GM19452 (cell line): ENCODE measurements around the gene IRX3.

Experiments
- ATAC-seq: cut with Tn5 transposase; IDR thresholded peaks from one replicate; pipeline ENCODE4 v1.9.1; 2021; ENCODE audit not compliant: unreplicated experiment

IRX3 gene

DNA sequence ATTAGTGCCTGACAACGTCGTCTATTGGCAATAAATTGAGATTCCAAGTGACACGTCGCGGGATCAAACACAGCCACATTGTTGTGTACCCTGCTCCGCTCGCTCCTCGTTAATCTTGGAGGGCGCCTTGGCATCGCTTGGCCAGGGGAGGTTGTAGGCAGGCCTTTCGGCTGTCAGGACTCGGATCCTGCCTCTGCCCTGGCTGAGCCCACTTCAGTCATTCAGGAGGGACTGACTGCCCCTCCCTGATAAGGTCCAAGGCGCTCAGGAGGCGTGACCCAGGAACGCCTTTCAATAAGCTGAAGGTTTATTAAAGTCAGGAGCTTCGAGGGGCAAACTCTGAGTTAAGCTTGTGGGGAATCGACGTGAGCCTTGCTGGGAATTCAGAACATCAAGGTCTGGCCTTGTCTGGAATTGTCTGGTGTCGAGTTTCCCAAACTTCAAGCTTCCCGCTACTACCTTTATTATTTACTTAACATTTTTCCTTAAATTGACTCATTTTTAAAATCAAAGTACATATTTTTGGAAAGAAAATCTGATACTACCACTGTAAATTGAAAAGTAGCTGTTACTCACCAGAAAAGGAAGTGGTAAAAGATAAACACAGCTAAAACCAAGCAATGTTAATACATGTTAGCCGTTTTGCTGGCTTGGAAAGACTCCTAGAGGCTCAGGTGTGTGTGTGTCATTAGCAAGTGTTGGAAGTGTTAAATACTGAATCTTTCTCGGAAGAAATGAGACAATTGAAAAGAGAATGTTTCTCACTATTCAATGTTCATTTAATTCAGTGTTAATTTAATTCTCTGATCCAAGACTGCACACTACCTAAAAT, 5.3 kb upstream of the IRX3 start:
- ATAC-seq = no peak

DNA sequence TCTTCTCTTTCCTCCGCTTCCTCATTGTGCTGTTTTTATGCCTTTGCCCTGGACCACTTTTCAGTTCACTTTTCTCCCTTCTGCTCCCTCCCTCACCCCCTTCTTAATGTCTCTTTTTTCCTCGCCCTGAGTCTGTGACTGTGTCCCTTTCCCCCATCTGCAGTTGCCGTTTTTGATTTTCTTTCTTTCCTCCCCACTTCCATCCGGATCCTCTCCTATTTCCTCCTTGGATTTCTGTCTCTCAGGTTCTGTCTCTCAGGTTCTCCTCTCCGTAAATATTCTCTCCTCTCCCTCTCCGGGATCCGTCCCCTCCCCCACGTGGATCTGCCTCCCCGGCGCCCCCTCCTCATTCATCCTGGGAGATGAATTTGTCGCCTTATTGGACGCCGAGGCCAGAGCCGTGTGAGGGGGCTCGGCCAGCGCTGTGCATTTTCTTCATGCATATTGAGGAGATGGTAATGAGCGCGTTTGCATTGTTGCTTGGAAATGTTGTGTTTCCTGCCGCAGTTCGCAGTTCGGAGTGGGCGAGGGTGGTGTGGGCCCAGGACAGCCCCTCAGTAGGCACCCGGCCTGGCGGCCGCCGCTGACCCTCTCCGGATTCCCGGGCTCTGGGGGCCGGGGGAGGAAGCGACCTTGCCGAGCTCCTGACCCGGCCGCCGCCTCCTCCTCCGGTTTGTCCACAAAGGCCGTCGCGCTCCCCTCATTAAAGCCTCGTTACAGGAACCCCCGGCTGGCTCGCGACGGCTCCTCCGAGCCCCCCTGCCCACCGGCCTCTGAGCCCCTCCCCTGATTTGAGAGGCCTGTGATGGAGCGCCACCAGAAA, 4.5 kb upstream of the IRX3 start:
- ATAC-seq = no peak

DNA sequence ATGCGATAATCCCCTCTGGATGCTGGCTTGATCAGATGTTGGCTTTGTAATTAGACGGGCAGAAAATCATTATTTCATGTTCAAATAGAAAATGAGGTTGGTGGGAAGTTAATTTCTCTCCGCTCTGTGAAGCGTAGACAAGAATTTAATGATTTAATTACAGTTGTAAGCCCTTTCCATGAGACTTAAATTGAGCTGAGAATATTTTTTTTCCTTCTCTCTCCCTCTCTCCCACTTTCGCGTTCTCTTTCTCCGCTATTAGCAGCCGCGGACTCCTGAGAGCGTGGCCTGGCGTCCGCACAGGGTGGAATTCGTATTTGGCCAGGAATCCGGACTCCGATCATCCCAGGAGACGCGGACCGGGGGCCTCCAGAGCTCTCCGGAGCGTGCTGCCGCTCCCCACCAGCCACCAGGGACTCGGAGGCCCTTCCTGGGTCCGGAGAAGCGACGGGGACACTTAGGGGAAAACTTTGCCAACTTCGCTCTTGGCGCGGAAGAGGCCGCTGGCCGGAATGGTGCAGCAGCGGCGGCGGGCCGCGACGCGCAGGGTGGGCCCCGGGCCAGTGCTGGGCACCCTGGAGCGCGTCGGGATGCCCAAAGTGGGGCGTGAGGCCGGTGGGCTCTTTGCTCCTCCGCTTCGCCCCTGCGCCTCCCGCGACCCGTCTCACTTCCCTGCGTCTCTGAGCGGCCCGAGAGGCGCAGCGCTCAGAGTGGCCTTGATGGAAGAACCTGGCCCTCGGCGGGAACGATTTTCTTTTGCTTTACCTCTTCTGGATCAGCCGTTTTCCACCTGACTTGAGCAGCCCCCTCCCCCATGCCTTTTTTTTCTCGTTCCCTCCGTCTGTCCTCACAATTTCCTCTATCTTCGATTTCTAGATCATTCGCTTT, 3.6 kb upstream of the IRX3 start:
- no peak for ATAC-seq

DNA sequence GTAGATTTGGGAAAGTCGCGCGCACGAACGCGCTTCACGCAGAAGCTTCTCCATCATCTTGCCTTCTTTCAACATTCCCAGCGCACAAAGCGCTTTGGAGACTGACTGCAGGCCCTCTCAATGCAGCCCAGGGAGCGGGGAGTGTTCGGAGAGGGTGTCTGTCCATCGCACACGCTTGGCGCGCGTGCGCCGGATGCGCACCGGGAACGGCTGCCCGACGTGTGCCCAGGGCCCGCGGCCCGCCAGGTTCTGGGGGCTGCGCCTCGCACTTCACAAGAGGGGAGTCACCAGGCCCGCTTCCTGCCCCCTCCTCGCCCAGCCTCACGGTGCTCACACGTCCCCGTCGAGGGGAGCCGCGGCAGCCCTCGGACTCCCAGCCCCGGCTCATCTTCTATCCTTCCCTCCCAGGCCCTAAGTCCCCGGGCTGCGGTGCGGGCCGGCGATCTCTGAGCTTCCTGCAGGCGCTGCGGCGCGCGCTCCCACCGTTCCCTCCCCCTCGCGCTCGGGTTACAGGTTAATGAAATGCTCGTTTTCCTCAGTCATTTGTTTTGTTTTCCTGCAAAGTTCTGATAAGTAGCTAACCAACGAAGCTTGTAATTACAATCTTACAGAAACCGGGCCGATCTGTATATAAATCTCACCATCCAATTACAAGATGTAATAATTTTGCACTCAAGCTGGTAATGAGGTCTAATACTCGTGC, 2.8 kb upstream of the IRX3 start:
- no peak for ATAC-seq

DNA sequence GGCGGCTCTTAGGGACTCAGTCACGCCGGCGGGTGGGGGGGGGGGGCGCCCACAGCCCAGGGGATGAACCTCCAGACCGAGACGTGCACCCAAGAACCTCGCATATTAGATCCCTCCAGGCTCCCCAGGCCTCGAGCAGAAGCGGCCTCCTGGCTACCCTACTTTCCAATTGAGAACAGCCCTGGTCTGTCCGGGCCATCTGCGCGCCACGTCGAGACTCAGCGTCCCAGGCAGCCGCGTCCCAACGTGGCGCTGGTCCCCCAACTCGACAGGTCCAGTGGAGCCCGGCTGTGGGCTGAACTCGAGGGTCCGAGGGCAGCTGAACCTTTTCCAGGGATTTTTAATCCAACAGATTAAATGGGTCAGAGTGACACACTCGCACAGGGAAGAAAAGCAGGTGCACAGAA, 2.3 kb upstream of the IRX3 start:
- no peak for ATAC-seq

- ATAC-seq = no peak
Observed at GRCh38 chr16:54288030-54288834, 1.6 kb upstream of the IRX3 start.

GRCh38 chr16:54287131-54288029, 793 bp upstream of the IRX3 start:
- no peak for ATAC-seq

GRCh38 chr16:54286090-54286365, 559 bp downstream of the IRX3 start:
- ATAC-seq = no peak

- ATAC-seq = no peak
Observed at GRCh38 chr16:54285414-54286089, 1.0 kb downstream of the IRX3 start.

DNA sequence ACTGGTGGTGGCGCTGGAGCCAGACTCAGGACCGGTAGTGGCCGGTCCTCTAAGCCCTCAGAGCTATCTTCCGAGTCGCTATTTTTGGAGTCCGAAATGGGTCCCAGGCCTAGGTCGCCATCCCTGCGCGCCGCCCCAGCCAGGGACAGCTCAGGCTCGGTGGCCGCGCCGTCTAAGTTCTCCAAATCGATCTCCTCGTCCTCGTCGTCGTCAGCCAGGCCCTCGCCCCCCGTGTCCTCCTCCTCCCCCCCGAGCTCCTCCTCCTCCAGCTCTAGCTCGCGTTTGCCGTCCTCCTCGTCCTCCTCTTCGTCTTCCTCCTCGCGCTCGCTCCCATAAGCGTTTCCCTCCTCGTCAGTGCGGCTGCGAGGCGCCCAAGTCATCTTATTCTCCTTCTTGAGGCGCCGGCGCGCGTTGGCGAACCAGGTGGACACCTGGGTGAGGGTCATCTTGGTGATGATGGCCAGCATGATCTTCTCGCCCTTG, 1.6 kb downstream of the IRX3 start:
- ATAC-seq = no peak

- ATAC-seq = no peak
Observed at GRCh38 chr16:54284319-54284930, 2.2 kb downstream of the IRX3 start.

GRCh38 chr16:54283725-54284318, 2.8 kb downstream of the IRX3 start:
- ATAC-seq = no peak

DNA sequence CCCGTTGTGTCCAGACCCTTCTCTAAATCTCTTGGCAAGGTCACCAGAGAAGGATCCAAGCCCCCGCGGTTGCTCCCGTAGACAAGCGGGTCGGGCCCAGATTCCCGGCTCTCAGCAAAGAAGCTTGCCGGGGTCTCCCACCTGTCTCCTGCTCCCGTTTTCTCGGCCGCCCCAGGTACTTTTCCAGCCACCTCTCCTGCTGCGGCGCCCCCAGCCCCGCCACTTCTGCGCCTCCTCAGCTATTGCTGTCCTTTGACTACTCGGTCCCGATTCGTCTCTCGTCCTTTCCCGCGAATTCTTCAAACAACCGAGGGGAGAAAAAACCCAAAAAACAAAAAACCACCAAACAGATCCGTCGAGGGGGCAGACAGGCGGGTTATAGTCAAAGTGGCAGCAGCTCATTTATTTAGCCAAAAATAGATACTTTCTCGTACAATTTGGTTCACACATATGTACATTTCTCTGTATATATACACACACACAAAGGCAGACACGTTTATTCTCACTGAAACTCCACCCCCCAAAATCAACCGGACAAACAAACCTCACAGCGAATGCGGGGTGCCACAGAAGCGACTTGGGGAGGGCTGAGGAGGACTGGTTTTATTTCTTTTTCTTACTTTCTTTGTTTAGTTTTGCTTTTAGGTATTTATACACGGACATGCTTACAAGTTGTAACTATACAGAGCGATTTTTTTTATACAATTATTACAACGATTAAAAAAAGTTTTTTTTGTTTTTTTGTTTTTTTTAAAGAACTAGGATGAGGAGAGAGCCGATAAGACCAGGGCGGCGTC, 3.5 kb downstream of the IRX3 start:
- no peak for ATAC-seq

DNA sequence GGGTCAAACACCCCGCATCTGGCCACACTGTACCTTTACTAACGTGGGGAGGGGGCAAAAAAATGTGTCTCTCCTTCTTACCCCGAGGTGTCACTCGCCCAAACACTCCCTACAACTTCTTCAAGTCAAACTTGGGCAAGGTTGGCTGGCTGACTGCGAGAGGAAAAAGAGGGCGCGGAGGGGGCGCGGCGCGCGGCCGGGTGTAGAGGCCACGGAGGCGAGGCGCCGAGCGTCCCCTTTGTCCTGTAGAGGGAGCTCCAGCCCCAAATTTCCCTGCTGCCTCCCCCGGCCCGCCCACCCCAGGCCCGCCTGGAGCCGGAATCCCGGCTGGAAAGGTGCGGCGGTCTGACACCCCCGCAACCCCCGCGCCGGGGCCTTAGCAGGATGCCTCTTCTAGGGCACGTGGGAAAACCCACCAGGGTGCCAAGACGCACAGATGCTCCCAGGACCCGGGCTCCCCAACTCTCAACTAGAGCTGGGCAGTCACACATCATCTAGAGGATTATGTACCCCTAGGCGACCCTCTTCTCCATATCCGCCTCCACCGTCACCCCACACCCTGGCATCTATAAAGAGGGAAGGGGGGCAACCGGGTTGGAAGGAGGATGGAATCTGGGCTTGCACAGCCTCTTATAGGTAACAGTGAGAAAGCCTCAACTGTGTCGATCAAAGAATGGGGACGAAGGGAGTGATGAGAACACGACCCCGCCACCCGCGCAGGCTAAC, 4.2 kb downstream of the IRX3 start:
- ATAC-seq = no peak

DNA sequence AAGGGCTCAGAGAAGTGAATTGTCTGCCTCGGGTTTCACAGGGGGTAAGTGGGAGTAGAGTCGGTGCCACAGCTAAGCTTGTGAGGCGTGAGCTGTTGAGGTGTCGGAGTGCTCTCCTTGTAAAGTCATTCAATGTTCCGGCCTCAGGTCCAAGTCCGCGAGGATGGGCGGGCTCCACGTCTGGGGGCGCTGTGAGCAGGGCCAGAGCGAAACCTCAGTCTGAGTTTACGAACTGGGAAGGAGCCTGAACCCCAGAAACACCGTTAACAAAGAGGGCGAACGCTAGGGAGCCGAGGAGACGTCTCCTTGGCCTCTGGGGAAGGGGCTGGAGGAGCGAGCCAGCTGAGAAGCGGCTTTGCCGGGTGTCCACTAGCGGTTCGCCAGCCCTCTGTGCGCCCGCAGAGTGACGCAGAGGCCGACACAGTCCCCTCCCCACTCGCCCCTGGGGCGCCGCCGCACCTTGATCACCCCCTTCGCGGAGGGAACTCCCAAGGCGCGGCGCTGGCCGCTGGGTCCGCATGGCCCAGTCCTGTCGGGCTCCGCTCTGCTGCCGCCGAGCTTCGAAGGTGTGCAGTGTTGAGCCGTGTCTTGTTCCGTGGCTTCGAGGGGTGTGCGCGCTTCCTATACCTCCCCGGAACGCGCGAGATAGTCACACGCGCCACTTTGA, 4.9 kb downstream of the IRX3 start:
- no peak for ATAC-seq

GRCh38 chr16:54280751-54281150, 5.8 kb downstream of the IRX3 start:
- ATAC-seq = no peak
